Cardiac septum (tissue), 1 donor: ENCODE measurements around the gene MB. TPM values are rescaled to one million over a fixed set of nuclear protein-coding genes. Genes with fewer than 3 reads are reported as not detected.
"Not testable (repeated sequence)": the region's sequence is repeated elsewhere in the genome, so short reads cannot be mapped to it uniquely, and the experiment has no call there.

Experiments
- DNase-seq: peaks from one replicate; pipeline ENCODE4 v3.0.0-alpha.2; 2020; ENCODE audit warnings: low spot score
- intact Hi-C: fragments of 100-400 bp; cut with DNase I; formaldehyde crosslinking; loops from one replicate; pipeline ENCODE4 v1.14.0; 2022
- long read RNA-seq: library from polyadenylated mRNA; unstranded; transcript quantifications from one replicate; pipeline ENCODE4 v2.0.0, GENCODE V29; 2021
- total RNA-seq: library from RNA; stranded (reverse); fragmentation: NEBNext Ultra II Directional; extraction: Animal tissue kit (Norgen Biotek cat#: 25700); gene quantifications from one replicate; pipeline ENCODE4 v1.2.1, GENCODE V29; 2021
- donor health status: DM: no; HTN: no; CAD: no.

The MB gene
- 7,641 TPM for total RNA-seq
- long read RNA-seq, transcript MB-203 (4 exons, 1,153 nt): minor isoform, 1,024 of 2,592 reads
- long read RNA-seq, transcript MB-201 (4 exons, 1,170 nt): minor isoform, 8 of 2,592 reads
- long read RNA-seq, transcript MB-205 (4 exons, 582 nt): minor isoform, 61 of 2,592 reads
- long read RNA-seq, transcript MB-202 (3 exons, 1,197 nt): major isoform, 1,050 of 2,592 reads
- long read RNA-seq, partial matches to known transcripts: 129 of 2,592 reads
- long read RNA-seq, other reads (novel, unspliced or antisense): 314 of 2,592 reads

- DNase-seq: peak; percentile 91
- intact Hi-C loops: no loop called here
Observed at GRCh38 chr22:35617137-35617755, at the start of gene MB. MB (minus strand) TSS chr22:35617329; CDS start chr22:35617257, 72 bp downstream.

DNA sequence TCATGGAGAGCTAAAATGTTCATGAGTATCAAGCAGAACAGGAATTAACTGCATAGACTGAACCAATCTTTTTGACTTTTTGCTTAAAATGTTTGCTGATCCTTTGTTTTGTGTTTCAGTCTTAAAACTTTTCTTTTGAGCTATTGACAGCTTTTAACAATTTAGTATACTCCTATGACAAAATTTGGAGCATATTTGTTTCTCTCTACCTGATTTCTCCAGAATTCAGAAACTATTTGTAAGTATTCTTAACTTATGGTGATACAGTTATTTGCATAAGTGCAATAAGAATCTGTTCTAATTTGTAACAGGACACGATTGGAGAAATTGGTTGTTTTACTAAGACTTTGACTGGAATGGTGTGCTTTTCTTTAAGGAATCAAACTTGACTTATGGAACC lies 49.6 kb upstream of the MB start:
- intact Hi-C loops, DNase-seq: not testable (repeated sequence)

- intact Hi-C loops: no loop called here
- no peak for DNase-seq
Observed at GRCh38 chr22:35664955-35665587, 47.9 kb upstream of the MB start.

GRCh38 chr22:35663371-35663770 lies 46.2 kb upstream of the MB start:
- no peak for DNase-seq
- intact Hi-C loops: no loop called here

GRCh38 chr22:35662914-35663313 lies 45.8 kb upstream of the MB start:
- intact Hi-C loops: no loop called here
- DNase-seq: no peak

DNA sequence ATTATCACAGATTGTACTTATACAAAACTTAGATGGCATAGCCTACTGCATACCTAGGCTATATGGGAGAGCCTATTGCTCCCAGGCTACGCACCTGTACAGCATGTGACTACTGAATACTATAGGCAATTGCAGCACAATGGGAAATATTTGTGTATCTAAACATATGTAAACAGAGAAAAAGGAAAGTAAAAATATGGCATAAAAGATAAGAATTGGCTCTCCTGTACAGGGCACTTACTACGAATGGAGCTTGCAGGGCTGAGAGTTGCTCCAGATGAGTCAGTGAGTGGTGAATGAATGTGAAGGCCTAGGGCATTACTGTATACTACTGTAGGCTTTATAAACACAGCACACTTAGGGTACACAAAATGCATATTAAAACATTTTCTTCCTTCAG lies 44.3 kb upstream of the MB start:
- intact Hi-C loops: no loop called here

DNA sequence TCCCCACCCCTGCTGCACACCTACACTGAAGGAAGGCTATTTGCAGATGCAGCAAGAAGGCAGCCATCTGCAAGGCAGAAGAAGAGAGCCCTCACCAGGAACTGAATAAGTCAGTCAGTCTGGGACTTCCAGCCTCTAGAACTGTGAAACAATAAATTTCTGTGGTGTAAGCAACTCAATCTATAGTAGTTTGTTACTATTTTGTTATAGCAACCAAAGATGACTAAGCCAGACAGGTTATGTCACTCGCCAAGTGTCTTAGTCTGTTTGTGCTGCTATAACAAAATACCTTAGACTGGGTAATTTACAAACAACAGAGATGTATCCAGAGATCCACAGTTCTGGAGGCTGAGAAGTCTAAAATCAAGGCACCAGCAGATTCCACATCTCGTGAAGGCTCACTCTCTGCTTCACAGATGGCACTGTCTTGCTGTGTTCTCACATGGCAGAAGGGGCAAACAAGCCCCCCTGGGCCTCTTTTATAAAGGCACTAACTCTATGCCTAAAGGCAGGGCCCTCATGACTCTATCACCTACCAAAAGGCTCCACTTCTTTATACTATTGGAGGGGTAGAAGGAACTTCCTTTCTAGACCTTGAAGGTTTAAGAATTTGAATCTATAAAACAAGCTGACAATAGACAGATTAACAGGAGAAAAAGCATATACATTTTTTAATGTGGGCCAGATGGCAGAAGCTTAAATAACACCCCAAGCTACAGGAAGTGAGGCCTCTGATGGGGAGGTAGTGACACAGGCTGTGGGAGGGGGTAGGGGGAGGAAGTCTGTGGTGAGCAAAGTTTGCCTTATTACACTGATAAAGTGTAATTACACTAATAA lies 43.4 kb upstream of the MB start:
- no peak for DNase-seq
- intact Hi-C loops: no loop called here

More for the DNA sequence above, 44.3 kb upstream of the MB start:
- DNase-seq: no peak

DNA sequence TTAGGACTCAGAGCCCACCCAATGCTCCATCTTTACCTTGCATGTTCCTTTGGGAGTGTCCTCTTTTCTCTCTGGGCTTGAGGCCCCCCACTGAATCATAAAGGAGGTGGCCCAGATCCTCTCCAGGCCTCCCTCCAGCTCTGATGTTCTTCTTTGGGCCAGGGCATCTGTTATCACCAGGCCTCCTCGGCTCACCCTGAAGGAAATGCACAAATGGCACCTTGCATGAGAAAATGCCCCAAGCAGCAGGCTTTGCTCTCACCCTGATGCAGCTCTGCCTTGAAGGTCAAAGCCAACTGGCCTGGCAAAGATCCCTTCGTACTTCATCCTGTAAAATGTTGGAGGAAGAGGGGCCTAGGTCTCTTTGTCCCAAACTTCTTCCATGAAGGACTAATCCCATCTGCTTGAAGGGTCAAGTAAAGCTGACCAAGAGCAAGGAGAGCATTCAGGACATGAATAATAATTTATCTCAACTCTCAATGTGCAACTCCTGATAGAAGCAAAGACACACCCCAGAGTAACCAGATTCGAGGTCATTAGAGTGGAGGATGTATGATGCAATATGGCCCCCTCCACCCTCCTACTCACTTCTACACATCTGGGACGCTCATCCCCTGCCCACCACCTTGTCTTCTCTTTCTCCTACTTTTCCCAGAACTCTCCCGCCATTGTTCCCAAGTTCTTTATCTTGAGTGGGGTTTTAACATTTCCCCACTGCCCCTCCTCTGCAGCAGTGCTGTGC lies 40.6 kb upstream of the MB start:
- intact Hi-C loops: no loop called here
- DNase-seq: no peak

- no peak for DNase-seq
- intact Hi-C loops: no loop called here
Observed at GRCh38 chr22:35656284-35656752, 39.2 kb upstream of the MB start.

DNA sequence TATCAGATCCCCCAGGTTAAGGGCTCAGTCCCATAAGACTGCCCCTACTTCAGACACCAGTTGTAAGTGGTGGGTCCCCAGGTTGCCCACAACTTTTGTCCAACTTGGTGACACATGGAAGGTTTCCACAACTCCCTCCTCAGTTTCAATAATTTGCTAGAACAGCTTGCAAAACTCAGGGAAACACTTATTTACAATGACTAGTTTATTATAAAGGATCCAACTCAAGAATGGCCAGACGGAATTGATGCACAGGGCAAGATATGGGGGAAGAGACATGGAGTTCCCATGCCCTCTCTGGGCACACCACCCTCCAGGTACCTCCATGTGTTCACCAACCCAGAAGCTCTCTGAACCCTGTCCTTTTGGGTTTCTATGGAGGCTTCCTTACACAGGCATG lies 36.7 kb upstream of the MB start:
- DNase-seq: no peak
- intact Hi-C loops: no loop called here

GRCh38 chr22:35651085-35651484 lies 34.0 kb upstream of the MB start:
- no peak for DNase-seq
- intact Hi-C loops: no loop called here

DNA sequence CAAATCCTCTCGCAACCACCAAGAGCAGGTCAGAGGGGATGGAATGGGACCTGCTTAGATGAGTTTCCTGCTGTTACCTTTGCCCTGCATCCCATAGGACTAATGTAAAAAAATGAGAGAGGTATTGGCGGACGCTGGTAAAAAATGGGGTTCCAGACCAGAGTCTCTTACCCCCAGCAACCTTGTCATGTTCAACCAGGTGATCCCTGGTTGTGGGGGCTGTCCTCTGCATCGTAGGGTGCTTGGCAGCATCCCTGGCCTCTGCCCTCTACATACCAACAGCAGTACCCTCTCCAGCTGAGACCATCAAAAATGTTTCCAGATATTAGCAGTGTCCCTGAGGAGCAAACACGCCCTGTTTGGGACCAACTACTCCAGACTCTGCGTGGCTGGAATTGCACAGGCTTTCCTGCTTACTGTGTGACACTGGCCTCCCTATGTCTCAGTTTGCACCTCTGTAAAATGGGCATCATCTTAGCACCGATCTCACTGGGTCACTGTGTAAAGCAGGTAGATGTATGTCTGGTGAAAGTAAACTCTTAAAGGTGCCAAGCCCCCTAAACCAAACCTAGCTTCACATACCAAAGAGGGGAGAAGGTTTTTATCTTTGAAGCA lies 32.6 kb upstream of the MB start:
- DNase-seq: peak; percentile 10
- intact Hi-C loops: no loop called here

DNA sequence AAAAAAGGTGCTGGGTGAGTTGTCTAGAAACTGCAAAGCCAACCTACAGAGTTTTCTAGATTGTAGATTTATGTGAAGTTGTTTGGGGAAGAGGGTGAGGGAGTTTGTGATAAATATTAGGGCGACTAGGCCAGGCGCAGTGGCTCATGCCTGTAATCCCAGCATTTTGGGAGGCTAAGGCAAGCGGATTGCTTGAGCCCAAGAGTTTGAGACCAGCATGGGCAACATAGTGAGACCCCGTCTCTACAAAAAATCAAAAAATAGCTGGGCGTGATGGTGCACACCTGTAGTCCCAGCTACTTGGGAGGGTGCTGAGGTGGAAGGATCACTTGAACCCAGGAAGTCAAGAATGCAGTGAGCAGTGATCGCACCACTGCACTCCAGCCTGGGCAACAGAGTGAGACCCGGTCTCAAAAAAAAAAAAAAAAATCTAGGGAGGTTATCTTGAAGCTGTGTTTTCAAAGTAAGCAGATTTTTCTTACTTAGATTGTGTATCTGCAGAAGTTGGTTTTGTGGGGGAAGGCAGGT lies 32.0 kb upstream of the MB start:
- DNase-seq: peak; percentile 53
- intact Hi-C loops: no loop called here

GRCh38 chr22:35648066-35649025 lies 31.2 kb upstream of the MB start, which contains the start of gene APOL6:
APOL6 (plus strand) TSS chr22:35648446; CDS start chr22:35656426, 7,980 bp downstream.
- peak; percentile 75 for DNase-seq
- intact Hi-C loops: no loop called here

DNA sequence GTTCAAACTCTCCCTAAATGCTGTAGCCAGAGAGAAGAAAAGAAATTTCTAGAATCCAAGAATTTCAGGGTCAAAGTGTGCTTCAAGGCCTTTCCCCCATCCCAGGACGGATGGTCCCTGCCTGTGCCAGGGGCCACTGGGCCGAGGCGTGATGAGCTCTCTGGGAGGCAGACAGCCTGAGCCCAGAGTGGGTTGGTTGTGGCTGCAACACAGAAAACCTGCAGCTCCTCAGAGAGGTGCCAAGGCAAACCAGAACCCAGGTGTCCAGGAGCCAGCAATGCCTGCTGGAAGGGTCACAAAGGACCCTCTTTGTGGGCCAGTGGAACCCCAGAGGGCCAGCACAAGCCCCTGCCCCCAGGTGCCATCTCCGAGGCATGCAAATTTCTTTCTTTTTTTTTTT lies 28.5 kb upstream of the MB start:
- intact Hi-C loops: no loop called here
- DNase-seq: peak; percentile 70

DNA sequence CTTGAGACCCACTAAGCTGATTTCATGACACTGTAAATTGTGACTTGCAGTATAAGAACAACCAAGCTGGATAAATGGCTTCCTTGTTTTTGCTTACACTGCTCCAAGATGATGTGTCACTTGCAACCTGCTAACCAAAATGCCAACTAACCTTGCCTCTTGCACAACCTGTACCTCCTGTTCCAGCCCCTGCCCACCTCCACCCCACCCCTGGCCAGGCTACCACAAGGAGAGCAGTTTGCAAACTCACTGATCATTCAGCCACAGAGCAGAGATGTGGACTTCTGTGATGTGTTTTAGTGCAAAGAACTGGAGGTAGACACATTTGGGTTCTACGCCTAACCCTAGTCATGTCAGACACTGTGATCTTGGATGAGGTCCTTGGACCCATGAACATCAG lies 26.9 kb upstream of the MB start:
- DNase-seq: peak; percentile 35
- intact Hi-C loops: no loop called here

- intact Hi-C loops: no loop called here
- no peak for DNase-seq
Observed at GRCh38 chr22:35642305-35642741, 25.2 kb upstream of the MB start.
